Neural cell (in vitro differentiated cells): ENCODE measurements around the gene ZNF497. TPM values are rescaled to one million over a fixed set of nuclear protein-coding genes. Genes with fewer than 3 reads are reported as not detected.
A peak's percentile ranks its signal among the peaks of the same experiment; 100 is the strongest.

ENCODE experiments used
- H2AFZ ChIP-seq: fragments of 200-600, 300-800 bp; sonication (generic), shearing (Covaris generic); 2 replicates; pipeline ENCODE4 v1.6.0; 2014; ENCODE audit warnings: low read depth, mild to moderate bottlenecking, antibody characterized with exemption, low read length, moderate library complexity
- H3F3A ChIP-seq: fragments of 200-600 bp; shearing (Covaris generic); 2 replicates; pipeline ENCODE4 v1.6.1; 2016; ENCODE audit warnings: mild to moderate bottlenecking, moderate library complexity, mixed read lengths, antibody characterized with exemption, low read length; ENCODE audit not compliant: insufficient read depth, poor library complexity, severe bottlenecking
- H3K27ac ChIP-seq: fragments of 200-600, 300-800 bp; sonication (generic), shearing (Covaris generic); 2 replicates; pipeline ENCODE4 v1.5.1; 2014; ENCODE audit warnings: mild to moderate bottlenecking, low read length, moderate library complexity
- H3K27me3 ChIP-seq: fragments of 300-800, 200-600 bp; sonication (generic), shearing (Covaris generic); 2 replicates; pipeline ENCODE4 v1.6.0; 2014; ENCODE audit warnings: mild to moderate bottlenecking, low read depth, low read length, moderate library complexity; ENCODE audit not compliant: insufficient read depth
- H3K36me3 ChIP-seq: fragments of 300-800, 200-600 bp; sonication (generic), shearing (Covaris generic); 2 replicates; pipeline ENCODE4 v1.5.1; 2014; ENCODE audit warnings: mild to moderate bottlenecking, antibody characterized with exemption, low read length, moderate library complexity; ENCODE audit not compliant: insufficient read depth
- H3K4me2 ChIP-seq: fragments of 300-800, 200-600 bp; sonication (generic), shearing (Covaris generic); 2 replicates; pipeline ENCODE4 v1.6.0; 2014; ENCODE audit warnings: mild to moderate bottlenecking, low read length
- H3K4me3 ChIP-seq: fragments of 300-800, 200-600 bp; sonication (generic), shearing (Covaris generic); 2 replicates; pipeline ENCODE4 v1.5.1; 2014; ENCODE audit warnings: mild to moderate bottlenecking, low read length, moderate library complexity
- H3K79me2 ChIP-seq: fragments of 200-600 bp; shearing (Covaris generic); replicated peaks from 2 replicates; pipeline ENCODE4 v1.6.0; 2014; ENCODE audit warnings: mild to moderate bottlenecking, low read length, moderate library complexity; ENCODE audit not compliant: insufficient read depth
- H3K9ac ChIP-seq: fragments of 300-800, 200-600 bp; sonication (generic), shearing (Covaris generic); 2 replicates; pipeline ENCODE4 v1.6.1; 2016; ENCODE audit warnings: mild to moderate bottlenecking, low read length, mixed read lengths
- H3K9me2 ChIP-seq: fragments of 200-600 bp; shearing (Covaris generic); 2 replicates; pipeline ENCODE4 v1.6.1; 2016; ENCODE audit warnings: mild to moderate bottlenecking, low read length, mixed read lengths; ENCODE audit not compliant: insufficient read depth
- H3K9me3 ChIP-seq: fragments of 200-600, 300-800 bp; sonication (generic), shearing (Covaris generic); 2 replicates; pipeline ENCODE4 v1.6.1; 2016; ENCODE audit warnings: mild to moderate bottlenecking, mixed run types, low read length, moderate library complexity, mixed read lengths
- H4K20me1 ChIP-seq: fragments of 200-600 bp; shearing (Covaris generic); 2 replicates; pipeline ENCODE4 v1.6.1; 2016; ENCODE audit warnings: mild to moderate bottlenecking, mixed run types; ENCODE audit not compliant: insufficient read depth
- EP300 ChIP-seq: fragments of 450-650 bp; conservative IDR thresholded peaks from 2 replicates; pipeline ENCODE4 v1.6.1; 2014; ENCODE audit warnings: antibody characterized with exemption, mild to moderate bottlenecking, moderate library complexity; ENCODE audit not compliant: poor library complexity, severe bottlenecking
- EZH2 ChIP-seq: fragments of 200-600, 300-800 bp; shearing (Covaris generic), sonication (generic); IDR thresholded peaks from 2 replicates; pipeline ENCODE4 v1.6.1; 2014; ENCODE audit warnings: antibody characterized with exemption, low read length, borderline replicate concordance, mild to moderate bottlenecking; ENCODE audit not compliant: insufficient read depth, poor library complexity, severe bottlenecking
- MXI1 ChIP-seq: fragments of 450-650 bp; conservative IDR thresholded peaks from 2 replicates; pipeline ENCODE4 v1.6.1; 2014; ENCODE audit warnings: antibody characterized with exemption, mild to moderate bottlenecking; ENCODE audit not compliant: poor library complexity, severe bottlenecking
- POLR2AphosphoS5 ChIP-seq: IDR thresholded peaks from 2 replicates; pipeline ENCODE4 v1.6.1; 2012
- RAD21 ChIP-seq: fragments of 450-650 bp; conservative IDR thresholded peaks from 2 replicates; pipeline ENCODE4 v1.6.1; 2014; ENCODE audit warnings: antibody characterized with exemption, mild to moderate bottlenecking, moderate library complexity
- SMC3 ChIP-seq: fragments of 450-650 bp; conservative IDR thresholded peaks from 2 replicates; pipeline ENCODE4 v1.6.1; 2014; ENCODE audit warnings: antibody characterized with exemption, mild to moderate bottlenecking, moderate library complexity; ENCODE audit not compliant: poor library complexity
- TAF1 ChIP-seq: IDR thresholded peaks from 2 replicates; pipeline ENCODE4 v1.6.1; 2012; ENCODE audit warnings: low read depth
- polyA plus RNA-seq: library from polyadenylated mRNA; depleted of rRNA; stranded (reverse); fragments of >200 nt; gene quantifications from 2 replicates; pipeline ENCODE4 v1.2.3, GENCODE V29; 2014
- TF ChIP-seq, protein P1 (sequence below): fragments of 450-650 bp; IDR thresholded peaks from 2 replicates; pipeline ENCODE4 v1.5.1; 2014; ENCODE audit warnings: antibody characterized with exemption, mild to moderate bottlenecking, moderate library complexity; ENCODE audit not compliant: poor library complexity, severe bottlenecking
- TF ChIP-seq, protein P2 (sequence below): IDR thresholded peaks from 2 replicates; pipeline ENCODE4 v1.6.1; 2012; ENCODE audit warnings: borderline replicate concordance

Gene ZNF497
- polyA plus RNA-seq, 1 donor from 2014 or later: 13.7 TPM

DNA sequence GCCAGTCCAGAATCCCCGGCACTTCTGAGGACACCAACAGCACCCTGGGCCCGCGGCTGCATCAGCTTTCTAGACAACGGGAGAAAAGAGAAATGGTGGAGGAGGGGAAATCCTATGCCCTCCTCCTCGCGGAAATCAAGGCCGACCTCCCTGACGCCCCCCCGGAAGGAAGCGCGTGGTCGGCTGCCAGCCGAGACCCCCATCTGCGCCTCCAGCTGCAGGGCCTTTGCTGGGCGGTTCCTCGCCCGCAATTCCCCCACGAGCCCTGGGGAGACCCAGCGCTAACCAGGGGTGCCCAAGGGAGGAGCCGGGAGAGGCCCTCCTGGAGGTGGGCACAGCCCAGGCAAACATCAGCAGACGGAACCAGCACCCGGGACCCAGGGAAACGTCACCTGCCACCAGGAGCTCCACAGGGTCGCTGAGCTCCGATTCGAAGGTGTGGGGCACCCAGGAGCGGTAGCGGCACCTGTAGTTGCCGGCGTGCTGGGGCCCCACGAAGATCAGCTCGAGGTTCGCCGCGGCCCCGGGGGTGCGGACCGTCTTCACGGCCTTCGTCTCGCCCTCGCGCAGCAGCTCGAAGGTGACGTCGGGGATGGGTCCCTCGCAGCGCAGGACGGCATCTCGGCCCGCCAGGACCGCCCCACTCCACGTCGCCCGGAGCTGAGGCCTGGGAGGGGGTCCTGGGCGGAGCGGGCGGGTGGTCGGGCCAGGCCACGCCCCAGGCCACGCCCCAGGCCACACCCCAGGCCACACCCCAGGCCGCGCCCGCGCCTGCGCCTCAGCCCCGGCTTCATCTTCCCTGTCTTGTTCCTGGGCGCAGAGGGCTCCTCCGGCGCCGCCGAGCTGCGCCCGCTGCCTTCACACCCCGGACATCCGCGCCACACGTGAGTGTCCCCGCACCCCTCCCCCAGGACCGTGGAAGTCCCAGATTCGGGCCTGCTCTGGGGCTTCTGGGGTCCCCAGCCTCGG is 15.3 kb downstream of the ZNF497 start:
- no peaks in the 10 kb centered on the region for H3K27me3 ChIP-seq
- no peak overlapping the region for H3K27ac ChIP-seq
- H3K79me2 ChIP-seq: peaks cover 5% of the 10 kb centered on the region
- H3F3A ChIP-seq: no peaks in the 10 kb centered on the region
- no peaks in the 10 kb centered on the region for H3K9me2 ChIP-seq
- H4K20me1 ChIP-seq: no peaks in the 10 kb centered on the region
- H3K4me3 ChIP-seq: peak overlapping the region; percentile 72
- H3K36me3 ChIP-seq: no peaks in the 10 kb centered on the region
- peak overlapping the region; percentile 51 for H3K4me2 ChIP-seq
- H3K9me3 ChIP-seq: no peaks in the 10 kb centered on the region
- peak overlapping the region; percentile 66 for H3K9ac ChIP-seq
- no peak overlapping the region for H2AFZ ChIP-seq
- TF ChIP-seq SMC3: peak; percentile 22
- TF ChIP-seq, protein P1, sequence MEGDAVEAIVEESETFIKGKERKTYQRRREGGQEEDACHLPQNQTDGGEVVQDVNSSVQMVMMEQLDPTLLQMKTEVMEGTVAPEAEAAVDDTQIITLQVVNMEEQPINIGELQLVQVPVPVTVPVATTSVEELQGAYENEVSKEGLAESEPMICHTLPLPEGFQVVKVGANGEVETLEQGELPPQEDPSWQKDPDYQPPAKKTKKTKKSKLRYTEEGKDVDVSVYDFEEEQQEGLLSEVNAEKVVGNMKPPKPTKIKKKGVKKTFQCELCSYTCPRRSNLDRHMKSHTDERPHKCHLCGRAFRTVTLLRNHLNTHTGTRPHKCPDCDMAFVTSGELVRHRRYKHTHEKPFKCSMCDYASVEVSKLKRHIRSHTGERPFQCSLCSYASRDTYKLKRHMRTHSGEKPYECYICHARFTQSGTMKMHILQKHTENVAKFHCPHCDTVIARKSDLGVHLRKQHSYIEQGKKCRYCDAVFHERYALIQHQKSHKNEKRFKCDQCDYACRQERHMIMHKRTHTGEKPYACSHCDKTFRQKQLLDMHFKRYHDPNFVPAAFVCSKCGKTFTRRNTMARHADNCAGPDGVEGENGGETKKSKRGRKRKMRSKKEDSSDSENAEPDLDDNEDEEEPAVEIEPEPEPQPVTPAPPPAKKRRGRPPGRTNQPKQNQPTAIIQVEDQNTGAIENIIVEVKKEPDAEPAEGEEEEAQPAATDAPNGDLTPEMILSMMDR: no peak
- TF ChIP-seq, protein P2, sequence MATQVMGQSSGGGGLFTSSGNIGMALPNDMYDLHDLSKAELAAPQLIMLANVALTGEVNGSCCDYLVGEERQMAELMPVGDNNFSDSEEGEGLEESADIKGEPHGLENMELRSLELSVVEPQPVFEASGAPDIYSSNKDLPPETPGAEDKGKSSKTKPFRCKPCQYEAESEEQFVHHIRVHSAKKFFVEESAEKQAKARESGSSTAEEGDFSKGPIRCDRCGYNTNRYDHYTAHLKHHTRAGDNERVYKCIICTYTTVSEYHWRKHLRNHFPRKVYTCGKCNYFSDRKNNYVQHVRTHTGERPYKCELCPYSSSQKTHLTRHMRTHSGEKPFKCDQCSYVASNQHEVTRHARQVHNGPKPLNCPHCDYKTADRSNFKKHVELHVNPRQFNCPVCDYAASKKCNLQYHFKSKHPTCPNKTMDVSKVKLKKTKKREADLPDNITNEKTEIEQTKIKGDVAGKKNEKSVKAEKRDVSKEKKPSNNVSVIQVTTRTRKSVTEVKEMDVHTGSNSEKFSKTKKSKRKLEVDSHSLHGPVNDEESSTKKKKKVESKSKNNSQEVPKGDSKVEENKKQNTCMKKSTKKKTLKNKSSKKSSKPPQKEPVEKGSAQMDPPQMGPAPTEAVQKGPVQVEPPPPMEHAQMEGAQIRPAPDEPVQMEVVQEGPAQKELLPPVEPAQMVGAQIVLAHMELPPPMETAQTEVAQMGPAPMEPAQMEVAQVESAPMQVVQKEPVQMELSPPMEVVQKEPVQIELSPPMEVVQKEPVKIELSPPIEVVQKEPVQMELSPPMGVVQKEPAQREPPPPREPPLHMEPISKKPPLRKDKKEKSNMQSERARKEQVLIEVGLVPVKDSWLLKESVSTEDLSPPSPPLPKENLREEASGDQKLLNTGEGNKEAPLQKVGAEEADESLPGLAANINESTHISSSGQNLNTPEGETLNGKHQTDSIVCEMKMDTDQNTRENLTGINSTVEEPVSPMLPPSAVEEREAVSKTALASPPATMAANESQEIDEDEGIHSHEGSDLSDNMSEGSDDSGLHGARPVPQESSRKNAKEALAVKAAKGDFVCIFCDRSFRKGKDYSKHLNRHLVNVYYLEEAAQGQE: no peak
- no peak for TF ChIP-seq TAF1
- no peak for TF ChIP-seq EP300
- TF ChIP-seq MXI1: peak; percentile 66
- TF ChIP-seq POLR2AphosphoS5: peak; percentile 52
- TF ChIP-seq RAD21: peak; percentile 14
- TF ChIP-seq EZH2: no peak

DNA sequence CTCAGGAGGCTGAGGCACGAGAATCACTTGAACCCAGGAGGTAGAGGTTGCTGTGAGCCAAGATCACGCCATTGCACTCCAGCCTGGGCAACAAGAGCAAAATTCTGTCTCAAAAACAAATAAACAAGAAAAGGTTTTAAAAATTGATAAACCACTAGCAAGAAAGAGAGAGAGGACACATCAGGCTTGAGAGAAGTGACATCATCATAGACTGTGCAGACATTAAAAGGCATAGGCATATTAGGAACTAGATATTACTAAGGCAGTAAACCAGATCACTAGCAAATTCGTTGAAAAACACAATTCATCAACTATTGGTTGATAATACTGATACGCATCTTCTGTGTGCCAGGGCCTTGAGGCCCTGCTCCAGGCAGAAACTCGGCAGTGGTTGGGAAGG is 17.0 kb downstream of the ZNF497 start:
- no peaks in the 10 kb centered on the region for H3K36me3 ChIP-seq
- H3K4me3 ChIP-seq: no peak overlapping the region
- peaks cover 5% of the 10 kb centered on the region for H3K79me2 ChIP-seq
- no peak overlapping the region for H2AFZ ChIP-seq
- no peaks in the 10 kb centered on the region for H3K9me3 ChIP-seq
- no peak overlapping the region for H3K4me2 ChIP-seq
- no peaks in the 10 kb centered on the region for H3K9me2 ChIP-seq
- no peaks in the 10 kb centered on the region for H3K27me3 ChIP-seq
- no peak overlapping the region for H3K9ac ChIP-seq
- TF ChIP-seq EP300 (no peak), POLR2AphosphoS5 (no peak), RAD21 (no peak)
- no peaks in the 10 kb centered on the region for H4K20me1 ChIP-seq
- H3F3A ChIP-seq: no peaks in the 10 kb centered on the region
- no peak overlapping the region for H3K27ac ChIP-seq
